Right renal cortex interstitium (tissue), 3 donors: ENCODE measurements around the gene KIAA0232. TPM values are rescaled to one million over a fixed set of nuclear protein-coding genes. Genes with fewer than 3 reads are reported as not detected.
"Not testable (repeated sequence)": the region's sequence is repeated elsewhere in the genome, so short reads cannot be mapped to it uniquely, and the experiment has no call there.

ENCODE experiments used
- DNase-seq, 3 donors: peaks; one replicate each; pipeline ENCODE4 v3.0.0-alpha.2; 2013; ENCODE audit warnings: low read depth in 3 of 3, low spot score in 2 of 3
- polyA plus RNA-seq, 3 donors: library from polyadenylated mRNA; unstranded; fragments of 120-200 nt; gene quantifications; one replicate each; pipeline ENCODE4 v1.2.1, GENCODE V29; 2013; ENCODE audit not compliant: insufficient read length in 3 of 3

Gene KIAA0232
- polyA plus RNA-seq, 3 donors = 43.9 to 46.6 (median 45.8) TPM

DNA sequence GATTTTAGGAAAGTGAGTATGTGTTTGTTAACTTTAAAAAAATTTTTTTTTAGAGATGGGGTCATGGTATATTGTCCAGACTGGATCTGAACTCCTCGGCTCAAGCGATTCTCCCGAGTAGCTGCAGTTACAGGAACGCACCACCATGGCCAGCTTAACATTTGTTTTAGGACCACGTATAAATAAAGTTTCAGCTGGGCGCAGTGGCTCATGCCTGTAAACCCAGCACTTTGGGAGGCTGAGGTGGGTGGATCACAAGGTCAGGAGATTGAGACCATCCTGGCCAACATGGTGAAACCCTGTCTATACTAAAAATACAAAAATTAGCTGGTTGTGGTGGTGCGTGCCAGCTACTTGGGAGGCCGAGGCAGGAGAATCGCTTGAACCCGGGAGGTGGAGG is 129.4 kb downstream of the KIAA0232 start:
- DNase-seq = not testable (repeated sequence)

GRCh38 chr4:6912441-6912840 is 129.9 kb downstream of the KIAA0232 start:
- no peak for DNase-seq

DNA sequence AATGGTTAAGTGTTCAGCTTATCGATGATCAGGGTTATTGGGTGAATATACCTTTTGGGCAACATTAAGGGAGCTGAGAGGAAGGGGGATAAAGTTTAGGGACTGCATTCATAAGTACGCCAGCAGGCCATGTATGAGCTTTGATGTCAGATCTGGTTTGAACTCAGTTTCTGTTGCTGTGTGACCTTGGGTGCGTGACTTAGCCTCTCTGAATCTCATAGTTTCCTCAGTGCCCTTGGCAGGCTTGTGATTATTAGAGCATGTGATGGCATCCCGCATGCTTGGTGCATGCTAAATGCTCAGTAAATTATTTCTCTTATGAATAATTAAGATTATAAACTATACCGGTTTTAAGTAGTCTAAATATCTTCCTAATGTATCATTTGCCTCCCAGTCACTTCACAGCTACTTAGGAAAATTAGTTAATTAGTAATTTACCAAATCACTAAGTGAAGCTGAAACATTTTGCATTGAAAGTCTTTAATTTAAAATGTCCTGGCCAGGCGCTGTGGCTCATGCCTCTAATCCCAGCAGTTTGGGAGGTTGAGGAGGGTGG is 130.9 kb downstream of the KIAA0232 start:
- no peak for DNase-seq

DNA sequence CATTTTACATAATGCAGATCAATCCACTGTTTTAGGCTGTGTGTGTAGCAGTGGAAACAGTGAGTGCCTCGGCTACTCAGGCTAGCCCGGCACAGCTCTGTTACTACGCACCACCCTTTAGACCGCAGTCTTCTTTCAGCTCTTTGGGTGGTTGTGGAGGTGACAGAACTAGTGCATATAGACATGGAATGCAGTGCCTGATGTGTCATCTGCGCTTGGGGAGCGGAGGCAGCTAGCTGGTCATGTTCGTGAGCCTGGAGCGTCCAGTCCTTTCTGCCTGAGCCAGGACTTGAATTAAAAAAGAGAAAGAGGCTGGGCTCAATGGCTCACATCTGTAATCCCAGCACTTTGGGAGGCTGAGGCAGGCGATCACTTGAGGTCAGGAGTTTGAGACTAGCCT is 131.9 kb downstream of the KIAA0232 start:
- no peak for DNase-seq

DNA sequence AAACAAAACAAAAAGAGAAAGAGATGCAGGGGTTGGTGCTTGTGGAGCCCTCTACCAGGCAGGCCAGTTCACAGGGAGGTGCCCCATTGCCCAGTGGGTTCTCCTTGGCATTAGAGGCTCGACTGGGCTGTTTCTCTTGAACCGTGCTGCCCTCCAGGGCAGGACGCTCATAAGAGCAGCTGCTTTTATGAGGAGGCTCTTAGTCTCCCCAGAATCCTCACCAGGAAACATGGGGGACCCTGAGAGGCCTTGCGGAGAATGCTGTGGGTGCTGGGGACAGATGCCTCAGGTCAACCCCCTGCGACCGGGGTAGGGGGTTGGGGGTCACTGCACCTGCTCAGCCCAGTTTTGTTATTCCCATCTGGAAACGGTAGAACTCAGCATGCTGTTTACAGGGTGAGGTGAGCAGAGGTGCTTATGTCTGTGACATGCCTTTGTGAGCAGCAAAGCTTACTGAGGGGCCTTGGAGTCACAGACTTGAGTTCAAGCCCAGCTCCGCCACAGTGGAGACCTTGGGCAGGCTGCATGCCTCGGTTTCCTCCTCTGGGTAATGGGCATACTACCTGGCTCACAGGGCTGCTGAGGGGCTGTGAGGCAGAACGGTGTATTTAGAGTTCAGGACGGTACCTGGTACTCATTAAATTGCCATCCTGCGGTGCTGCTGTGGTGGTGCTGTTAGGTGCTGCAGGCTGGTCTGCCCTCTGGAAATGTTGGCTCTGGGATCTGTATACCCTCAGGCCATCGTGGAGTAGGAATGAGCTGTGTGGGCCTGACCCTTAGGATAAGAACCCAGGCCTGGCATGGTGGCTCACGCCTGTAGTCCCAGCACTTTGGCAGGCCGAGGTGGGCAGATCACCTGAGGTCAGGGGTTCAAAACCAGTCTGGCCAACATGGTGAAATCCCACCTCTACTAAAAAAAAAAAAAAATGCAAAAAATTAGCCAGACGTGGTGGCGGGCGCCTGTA is 132.8 kb downstream of the KIAA0232 start:
- no peak for DNase-seq

- DNase-seq = no peak
Measured at GRCh38 chr4:6916069-6916586, 133.6 kb downstream of the KIAA0232 start.

- DNase-seq = no peak
Measured at GRCh38 chr4:6916587-6917460, 134.3 kb downstream of the KIAA0232 start.

- DNase-seq = no peak
Measured at GRCh38 chr4:6917461-6918271, 135.1 kb downstream of the KIAA0232 start.

DNA sequence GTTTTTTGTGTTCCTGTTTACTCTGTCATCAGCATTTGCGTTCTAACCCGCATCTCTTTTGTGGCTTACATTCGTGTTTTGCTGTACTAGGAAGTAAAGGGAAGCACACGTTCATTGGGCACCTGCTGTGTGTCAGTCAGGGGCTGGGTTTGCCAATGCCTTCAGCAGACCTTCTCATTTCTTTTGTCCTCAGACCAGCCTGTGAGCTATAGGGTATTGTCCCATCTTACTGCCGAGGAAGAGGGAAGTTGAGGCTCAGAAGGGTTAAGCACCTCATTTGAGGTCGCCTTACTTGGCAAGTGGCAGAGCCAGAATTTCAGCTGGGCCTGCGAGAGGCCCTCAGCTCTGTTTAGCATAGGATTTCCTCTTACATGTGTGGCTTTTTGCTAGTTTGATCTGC is 135.8 kb downstream of the KIAA0232 start:
- DNase-seq = no peak

- no peak for DNase-seq
Measured at GRCh38 chr4:6920171-6920570, 137.6 kb downstream of the KIAA0232 start.

- DNase-seq = no peak
Measured at GRCh38 chr4:6923507-6923906, 141.0 kb downstream of the KIAA0232 start.

- no peak for DNase-seq
Measured at GRCh38 chr4:6924361-6924779, 141.8 kb downstream of the KIAA0232 start.

DNA sequence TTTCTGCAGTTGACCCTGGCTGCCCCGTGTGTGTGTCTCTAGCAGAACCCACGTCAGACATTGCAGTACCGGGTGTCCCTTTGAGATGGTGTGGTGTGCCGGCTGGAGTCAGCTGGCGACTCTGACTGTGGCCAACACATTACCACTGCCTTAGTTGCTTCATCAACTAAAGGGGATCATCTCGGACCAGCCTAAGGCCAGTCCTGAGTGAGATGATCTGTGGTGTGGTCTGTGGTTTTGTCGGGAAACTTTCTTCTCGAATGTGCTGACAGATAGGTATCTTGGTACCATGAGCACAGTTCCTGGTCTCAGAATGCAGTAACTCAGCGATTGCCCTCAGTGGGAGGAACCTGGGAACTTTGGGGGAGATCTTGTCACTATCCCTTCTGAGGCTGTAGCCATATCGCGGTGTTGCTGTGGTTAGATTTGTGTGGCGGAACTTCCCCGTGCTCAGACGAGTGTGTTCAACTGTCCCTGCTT is 142.9 kb downstream of the KIAA0232 start:
- no peak for DNase-seq

DNA sequence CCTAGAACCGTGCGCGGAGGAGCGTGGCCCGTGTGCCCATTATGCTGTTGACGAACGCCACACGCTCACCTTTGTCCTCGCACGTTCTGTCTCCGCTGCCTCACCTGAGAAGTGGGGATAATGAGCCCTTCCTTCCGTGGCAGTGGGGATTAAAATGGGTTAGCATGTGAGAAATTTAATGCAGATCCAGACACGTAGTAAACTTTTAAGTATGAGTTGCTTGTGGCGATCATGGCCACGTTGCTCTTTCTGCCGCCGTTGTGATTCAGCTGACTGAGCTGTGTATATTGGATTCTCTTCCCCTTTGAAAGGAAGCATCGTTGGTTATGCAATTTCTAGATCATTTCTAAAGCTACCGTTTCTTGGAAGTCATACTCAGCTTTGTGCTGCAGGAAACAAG is 143.6 kb downstream of the KIAA0232 start:
- DNase-seq = no peak

GRCh38 chr4:6926681-6927478 is 144.4 kb downstream of the KIAA0232 start:
- DNase-seq = no peak

DNA sequence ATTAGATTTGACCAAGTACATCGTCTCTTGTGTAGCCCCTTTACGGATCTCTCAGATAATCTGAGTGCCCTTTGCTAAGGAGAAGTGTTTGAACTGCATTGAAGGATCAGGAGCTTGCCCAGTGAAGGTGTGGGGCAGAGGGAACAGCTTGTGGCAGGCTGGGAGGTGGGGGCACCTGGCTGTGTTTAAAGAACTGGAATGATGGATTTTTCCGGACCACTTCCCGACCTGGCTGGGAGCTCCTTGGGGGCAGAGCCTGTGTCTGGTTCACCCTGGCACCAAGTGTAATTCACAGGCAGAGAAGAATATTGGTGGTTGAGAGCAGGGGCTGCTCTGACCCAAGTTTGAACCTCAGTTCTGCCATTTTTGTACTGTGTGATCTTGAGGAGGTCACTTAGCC is 145.6 kb downstream of the KIAA0232 start:
- no peak for DNase-seq

- DNase-seq = no peak
Measured at GRCh38 chr4:6929339-6929811, 146.8 kb downstream of the KIAA0232 start.

DNA sequence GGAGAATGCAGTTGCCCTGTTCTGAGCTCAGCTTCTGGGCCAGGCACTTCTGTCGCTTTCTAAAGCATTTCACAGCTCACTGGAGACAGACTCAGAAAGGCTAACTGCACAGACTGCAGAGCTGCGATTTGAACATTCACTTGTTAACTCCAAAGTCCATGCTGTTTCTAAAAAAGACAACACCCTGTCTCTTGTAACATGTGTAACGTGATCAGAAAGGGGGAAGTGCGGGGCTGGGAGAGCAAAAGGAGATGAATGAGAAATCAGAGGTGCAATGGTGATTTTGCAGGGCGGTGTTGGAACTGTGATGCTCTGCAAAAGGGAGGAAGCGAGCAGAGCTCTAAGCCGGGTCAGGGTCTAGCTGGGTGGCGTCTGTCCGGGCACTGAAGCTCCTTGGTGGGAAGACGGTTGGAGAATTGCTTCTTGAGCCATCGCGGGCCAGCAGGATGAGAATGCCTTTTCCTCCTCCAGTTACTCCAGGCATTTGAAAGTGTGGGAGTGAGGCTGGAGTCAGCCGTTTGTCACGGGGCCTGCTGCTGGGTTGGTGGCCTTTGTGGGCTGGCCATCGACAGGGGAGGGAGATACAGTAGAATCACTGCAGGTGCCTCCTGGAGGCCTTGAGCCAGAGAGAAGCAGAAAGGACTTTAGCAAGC is 147.4 kb downstream of the KIAA0232 start:
- no peak for DNase-seq
